Prostate gland (tissue), 2 donors: Measurements from ENCODE around the gene FAM110D.

Experiments used
- CTCF ChIP-seq, 4 experiments: fragments of 200-600 bp in 2 of 4; fragments of 450-650 bp in 2 of 4; sonication (generic) in 2 of 4; IDR thresholded peaks; 1 replicate in 3 of 4; 2 replicates in 1 of 4; pipeline ENCODE4 v1.5.1; 2016 to 2019; ENCODE audit warnings: antibody characterized with exemption in 4 of 4, mild to moderate bottlenecking in 2 of 4, moderate library complexity in 2 of 4
- POLR2A ChIP-seq: fragments of 450-650 bp; IDR thresholded peaks from one replicate; pipeline ENCODE4 v1.6.1; 2016; ENCODE audit warnings: antibody characterized with exemption, mild to moderate bottlenecking
- POLR2AphosphoS5 ChIP-seq: sonication (generic); formaldehyde crosslinking; IDR thresholded peaks from one replicate; pipeline ENCODE4 v1.6.1; 2017; ENCODE audit warnings: antibody characterized with exemption

GRCh38 chr1:26130695-26131094 lies 28.2 kb upstream of the FAM110D start:
- TF ChIP-seq POLR2A (no peak), CTCF (IDR thresholded peaks at IDR 0.05) (no peak), POLR2AphosphoS5 (no peak)
